CD4-positive, alpha-beta T cell (primary cell): ENCODE data around the gene EIF3I. TPM values are rescaled to one million over a fixed set of nuclear protein-coding genes. Genes with fewer than 3 reads are reported as not detected.

ENCODE experiments used
- ATAC-seq: fragments of 200-7000 bp; cut with Tn5 transposase; one replicate; pipeline ENCODE4 v1.10.0; 2022; ENCODE audit warnings: mild to moderate bottlenecking; ENCODE audit not compliant: poor library complexity
- CTCF ChIA-PET: fragments of 350-600 bp; sonication (Branson Sonifier 250); formaldehyde crosslinking; loops from one replicate; lab custom pipeline; 2021; ENCODE audit warnings: antibody characterized with exemption, inconsistent platforms; lab: Charles Lee
- POLR2A ChIA-PET: fragments of 350-600 bp; sonication (Branson Sonifier 250); formaldehyde crosslinking; loops from one replicate; lab custom pipeline; 2021; ENCODE audit warnings: antibody characterized with exemption, inconsistent platforms; lab: Charles Lee
- DNase-seq, 14 experiments: peaks; one replicate each; pipeline ENCODE4 v3.0.0-alpha.2; 2013 to 2020; ENCODE audit warnings: mixed read lengths in 2 of 14
- H3K27ac ChIP-seq, 2 donors: one replicate each; pipeline versions ENCODE4 v1.5.1 to v1.7.0; 2013; ENCODE audit warnings: low read length in 2 of 2, low read depth in 1 of 2, mild to moderate bottlenecking in 1 of 2
- H3K27me3 ChIP-seq, 2 experiments: 1 replicate in 1 of 2; 2 replicates in 1 of 2; pipeline versions ENCODE4 v1.6.1 to v1.7.0; 2013; ENCODE audit warnings: low read length in 2 of 2, control low read depth in 1 of 2, mild to moderate bottlenecking in 1 of 2, moderate library complexity in 1 of 2; ENCODE audit not compliant: insufficient read depth in 2 of 2, control insufficient read depth in 1 of 2
- H3K36me3 ChIP-seq: one replicate; pipeline ENCODE4 v1.6.1; 2013; ENCODE audit warnings: low read length, control low read depth; ENCODE audit not compliant: insufficient read depth
- H3K4me1 ChIP-seq: one replicate; pipeline ENCODE4 v1.6.1; 2013; ENCODE audit warnings: low read length, control low read depth; ENCODE audit not compliant: insufficient read depth
- H3K4me3 ChIP-seq: one replicate; pipeline ENCODE4 v1.5.1; 2013; ENCODE audit warnings: mild to moderate bottlenecking, low read length, moderate library complexity
- H3K9me3 ChIP-seq, 2 experiments: 1 replicate in 1 of 2; 2 replicates in 1 of 2; pipeline versions ENCODE4 v1.6.1 to v1.7.0; 2013; ENCODE audit warnings: low read length in 2 of 2, mild to moderate bottlenecking in 2 of 2, control low read depth in 1 of 2, moderate library complexity in 1 of 2; ENCODE audit not compliant: control insufficient read depth in 1 of 2, insufficient read depth in 1 of 2
- H3K27ac Mint-ChIP-seq: one replicate; pipeline ENCODE4 v1.8.0; 2020; ENCODE audit warnings: mixed read lengths
- H3K27me3 Mint-ChIP-seq: one replicate; pipeline ENCODE4 v1.8.0; 2021; ENCODE audit warnings: mixed read lengths
- H3K36me3 Mint-ChIP-seq: one replicate; pipeline ENCODE4 v1.8.0; 2021; ENCODE audit warnings: low read depth, mixed read lengths
- H3K4me1 Mint-ChIP-seq: one replicate; pipeline ENCODE4 v1.8.0; 2021; ENCODE audit warnings: low read depth, mixed read lengths
- H3K4me3 Mint-ChIP-seq: one replicate; pipeline ENCODE4 v1.8.0; 2020; ENCODE audit warnings: mild to moderate bottlenecking, mixed read lengths
- H3K9me3 Mint-ChIP-seq: one replicate; pipeline ENCODE4 v1.8.0; 2020; ENCODE audit warnings: mixed read lengths
- intact Hi-C, 2 experiments: fragments of 100-400 bp; cut with DNase I in 1 of 2; cut with micrococcal nuclease in 1 of 2; formaldehyde crosslinking; loops; one replicate each; pipeline versions ENCODE4 v1.15.1 to v1.9.0; 2023 to 2025; cut with DNase I, micrococcal nuclease
- total RNA-seq, 174 experiments: library from RNA in 2 of 174; stranded (reverse) in 2 of 174; gene quantifications; one replicate each; pipeline ENCODE4 v1.2.3 and lab custom pipeline; 2021 to 2026
- TF ChIP-seq, protein P1 (sequence below): fragments of 200-600 bp; IDR thresholded peaks from one replicate; pipeline ENCODE4 v1.8.0; 2022; ENCODE audit warnings: antibody characterized with exemption, mild to moderate bottlenecking

The EIF3I gene
- total RNA-seq, 2 experiments from 2014 or later = 103 to 110 TPM

DNA sequence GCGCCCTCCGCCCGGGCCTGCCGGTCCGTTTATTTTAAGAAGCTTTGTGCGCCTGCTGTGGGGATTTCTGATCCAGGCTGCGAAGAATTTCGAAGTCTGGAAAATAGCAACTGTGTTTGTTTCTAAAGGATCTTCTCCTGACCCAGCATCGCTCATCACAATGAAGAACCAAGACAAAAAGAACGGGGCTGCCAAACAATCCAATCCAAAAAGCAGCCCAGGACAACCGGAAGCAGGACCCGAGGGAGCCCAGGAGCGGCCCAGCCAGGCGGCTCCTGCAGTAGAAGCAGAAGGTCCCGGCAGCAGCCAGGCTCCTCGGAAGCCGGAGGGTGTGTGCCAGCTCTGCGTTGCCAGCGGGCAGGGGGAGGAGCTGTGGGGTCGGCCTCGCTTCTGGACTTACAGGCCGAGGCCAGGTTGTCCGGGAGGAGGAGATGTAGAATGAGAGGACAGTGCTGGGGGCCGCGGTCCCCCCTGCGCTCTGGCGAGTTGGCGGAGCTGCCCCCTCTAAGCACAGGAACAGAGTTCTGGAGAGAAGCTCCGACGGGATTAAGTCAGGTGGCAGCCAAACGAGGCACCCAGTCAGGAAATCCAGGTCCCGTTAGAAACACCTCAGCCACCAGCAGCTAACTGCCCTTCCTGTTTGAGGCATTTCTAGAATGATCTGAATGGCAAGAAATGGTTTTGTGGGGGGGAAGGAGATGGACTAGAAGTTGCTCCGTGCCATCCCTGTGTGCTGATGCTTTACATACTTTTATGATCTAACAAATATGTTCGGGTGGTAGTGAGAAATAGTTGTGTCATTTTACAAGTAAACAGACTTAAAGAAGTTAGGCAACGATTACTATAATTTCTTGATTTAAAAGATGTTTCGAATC is 41.8 kb upstream of the EIF3I start:
- Histone ChIP-seq H3K4me1 (peaks cover 46% of the 10 kb centered on the region), H3K9me3 (no peaks in the 10 kb centered on the region), H3K27ac (peak overlapping the region; percentile 65 to 75), H3K27me3 (no peaks in the 10 kb centered on the region), H3K4me3 (peak overlapping the region; percentile 90), H3K36me3 (peaks cover 14% of the 10 kb centered on the region)
- ATAC-seq (no peak), DNase-seq (peak in 6 of 14 experiments; percentile 9 to 56 (median 30))
- intact Hi-C loops = loop anchor here in 1 of 2 experiments (2.0 kb wide), 2 partner anchors 20 to 40 kb away; partner anchors contain the start of gene CCDC28B
- POLR2A ChIA-PET = interaction anchor here (0.8 to 4.0 kb wide), 16 partner anchors 10 to 536 kb away, joined by 3 to 41 read pairs (median 5); partner anchors contain the start of genes BSDC1, CCDC28B, IQCC and KPNA6
- H3K36me3 Mint-ChIP-seq = peaks cover 52% of the 10 kb centered on the region
- TF ChIP-seq, protein P1, sequence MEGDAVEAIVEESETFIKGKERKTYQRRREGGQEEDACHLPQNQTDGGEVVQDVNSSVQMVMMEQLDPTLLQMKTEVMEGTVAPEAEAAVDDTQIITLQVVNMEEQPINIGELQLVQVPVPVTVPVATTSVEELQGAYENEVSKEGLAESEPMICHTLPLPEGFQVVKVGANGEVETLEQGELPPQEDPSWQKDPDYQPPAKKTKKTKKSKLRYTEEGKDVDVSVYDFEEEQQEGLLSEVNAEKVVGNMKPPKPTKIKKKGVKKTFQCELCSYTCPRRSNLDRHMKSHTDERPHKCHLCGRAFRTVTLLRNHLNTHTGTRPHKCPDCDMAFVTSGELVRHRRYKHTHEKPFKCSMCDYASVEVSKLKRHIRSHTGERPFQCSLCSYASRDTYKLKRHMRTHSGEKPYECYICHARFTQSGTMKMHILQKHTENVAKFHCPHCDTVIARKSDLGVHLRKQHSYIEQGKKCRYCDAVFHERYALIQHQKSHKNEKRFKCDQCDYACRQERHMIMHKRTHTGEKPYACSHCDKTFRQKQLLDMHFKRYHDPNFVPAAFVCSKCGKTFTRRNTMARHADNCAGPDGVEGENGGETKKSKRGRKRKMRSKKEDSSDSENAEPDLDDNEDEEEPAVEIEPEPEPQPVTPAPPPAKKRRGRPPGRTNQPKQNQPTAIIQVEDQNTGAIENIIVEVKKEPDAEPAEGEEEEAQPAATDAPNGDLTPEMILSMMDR = no peak
- H3K4me3 Mint-ChIP-seq = peak overlapping the region; percentile 86
- CTCF ChIA-PET = interaction anchor here (0.6 to 1.8 kb wide), 3 partner anchors 35 to 108 kb away, joined by 3 to 6 read pairs (median 4); partner anchors contain the start of gene TMEM39B
- H3K9me3 Mint-ChIP-seq = no peaks in the 10 kb centered on the region
- peaks cover 54% of the 10 kb centered on the region for H3K4me1 Mint-ChIP-seq
- peak overlapping the region; percentile 93 for H3K27ac Mint-ChIP-seq
- H3K27me3 Mint-ChIP-seq = no peaks in the 10 kb centered on the region

GRCh38 chr1:32181065-32181464 is 41.1 kb upstream of the EIF3I start:
- intact Hi-C loops = loop anchor here in 1 of 2 experiments (2.0 kb wide), 2 partner anchors 20 to 40 kb away; partner anchors contain the start of gene CCDC28B

GRCh38 chr1:32181563-32181962 is 40.6 kb upstream of the EIF3I start:
- peak overlapping the region; percentile 48 for H3K4me3 Mint-ChIP-seq

More at GRCh38 chr1:32181065-32181464, 41.1 kb upstream of the EIF3I start:
- no peaks in the 10 kb centered on the region for H3K9me3 Mint-ChIP-seq
- H3K4me3 Mint-ChIP-seq = peak overlapping the region; percentile 86
- ChIA-PET POLR2A (interaction anchor here (0.8 to 4.0 kb wide), 6 partner anchors 11 to 108 kb away, joined by 3 to 41 read pairs (median 13); partner anchors contain the start of genes CCDC28B, IQCC, LCK and TMEM39B), CTCF (interaction anchor here (1.8 kb wide), 1 partner anchor 35 kb away, joined by 6 read pairs; no protein-coding TSS in a partner anchor)
- no peaks in the 10 kb centered on the region for H3K27me3 Mint-ChIP-seq
- Histone ChIP-seq H3K36me3 (peaks cover 19% of the 10 kb centered on the region), H3K27me3 (no peaks in the 10 kb centered on the region), H3K4me3 (no peak overlapping the region), H3K9me3 (no peaks in the 10 kb centered on the region), H3K4me1 (peaks cover 46% of the 10 kb centered on the region), H3K27ac (peak overlapping the region in 1 of 2 donors; percentile 11)
- ATAC-seq (no peak), DNase-seq (no peak)
- peaks cover 57% of the 10 kb centered on the region for H3K4me1 Mint-ChIP-seq
- peak overlapping the region; percentile 93 for H3K27ac Mint-ChIP-seq
- TF ChIP-seq, protein P1 = no peak
- peaks cover 55% of the 10 kb centered on the region for H3K36me3 Mint-ChIP-seq

More at GRCh38 chr1:32181563-32181962, 40.6 kb upstream of the EIF3I start:
- H3K27ac Mint-ChIP-seq = peak overlapping the region; percentile 93
- Histone ChIP-seq H3K27me3 (no peaks in the 10 kb centered on the region), H3K4me3 (no peak overlapping the region), H3K9me3 (no peaks in the 10 kb centered on the region), H3K36me3 (peaks cover 24% of the 10 kb centered on the region), H3K27ac (peak overlapping the region in 1 of 2 donors; percentile 11), H3K4me1 (peaks cover 46% of the 10 kb centered on the region)
- DNase-seq (no peak), ATAC-seq (no peak)
- POLR2A ChIA-PET = interaction anchor here (0.6 to 4.0 kb wide), 6 partner anchors 11 to 770 kb away, joined by 3 to 41 read pairs (median 8); partner anchors contain the start of genes CCDC28B and TMEM39B
- TF ChIP-seq, protein P1 = no peak
- CTCF ChIA-PET = interaction anchor here (0.7 to 1.8 kb wide), 2 partner anchors 34 to 69 kb away, joined by 4 to 6 read pairs; no protein-coding TSS in a partner anchor
- no peaks in the 10 kb centered on the region for H3K27me3 Mint-ChIP-seq
- no peaks in the 10 kb centered on the region for H3K9me3 Mint-ChIP-seq
- peaks cover 60% of the 10 kb centered on the region for H3K36me3 Mint-ChIP-seq
- H3K4me1 Mint-ChIP-seq = peaks cover 62% of the 10 kb centered on the region
- intact Hi-C loops = loop anchor here in 1 of 2 experiments (2.0 kb wide), 2 partner anchors 19 to 39 kb away; partner anchors contain the start of gene CCDC28B
